ENCODE data around the gene SHISA9.

The SHISA9 gene

GRCh38 chr16:12881182-12881581 is 20.2 kb upstream of the SHISA9 start:
- no peak for TF ChIP-seq CTCF (conservative IDR thresholded peaks at IDR 0.05; ENCODE audit: low read depth, low read length)
- no peak for DNase-seq (ENCODE audit: low read depth)
- no peak overlapping the region for H3K4me3 ChIP-seq (ENCODE audit: low read depth, low read length)

GRCh38 chr16:12881740-12882139 is 19.7 kb upstream of the SHISA9 start:
- no peak for TF ChIP-seq CTCF (conservative IDR thresholded peaks at IDR 0.05; ENCODE audit: low read depth, low read length)
- no peak overlapping the region for H3K4me3 ChIP-seq (ENCODE audit: low read depth, low read length)
- no peak for DNase-seq (ENCODE audit: low read depth)

- no peak for DNase-seq (ENCODE audit: low read depth)
- no peak for TF ChIP-seq CTCF (conservative IDR thresholded peaks at IDR 0.05; ENCODE audit: low read depth, low read length)
- no peak overlapping the region for H3K4me3 ChIP-seq (ENCODE audit: low read depth, low read length)
These were observed 15.7 kb upstream of the SHISA9 start for GRCh38 chr16:12885742-12886141.

- H3K4me3 ChIP-seq (ENCODE audit: low read depth, low read length): no peak overlapping the region
- no peak for TF ChIP-seq CTCF (conservative IDR thresholded peaks at IDR 0.05; ENCODE audit: low read depth, low read length)
- DNase-seq (ENCODE audit: low read depth): no peak
These were observed 9.6 kb upstream of the SHISA9 start for GRCh38 chr16:12891836-12892235.

GRCh38 chr16:12893050-12893750 is 8.2 kb upstream of the SHISA9 start:
- H3K4me3 ChIP-seq (ENCODE audit: low read depth, low read length): no peak overlapping the region
- no peak for TF ChIP-seq CTCF (conservative IDR thresholded peaks at IDR 0.05; ENCODE audit: low read depth, low read length)
- DNase-seq (ENCODE audit: low read depth): no peak

- DNase-seq (ENCODE audit: low read depth): no peak
- TF ChIP-seq CTCF (conservative IDR thresholded peaks at IDR 0.05; ENCODE audit: low read depth, low read length): peak; percentile 23
- no peak overlapping the region for H3K4me3 ChIP-seq (ENCODE audit: low read depth, low read length)
These were observed 4.8 kb upstream of the SHISA9 start for GRCh38 chr16:12896562-12896961.

- TF ChIP-seq CTCF (conservative IDR thresholded peaks at IDR 0.05; ENCODE audit: low read depth, low read length): no peak
- DNase-seq (ENCODE audit: low read depth): no peak
- no peak overlapping the region for H3K4me3 ChIP-seq (ENCODE audit: low read depth, low read length)
These were observed 2.8 kb upstream of the SHISA9 start for GRCh38 chr16:12898551-12898950.

Measured in choroid plexus epithelial cell (primary cell).